GM18868 (cell line): Measurements from ENCODE around the gene CRADD.
A peak's percentile ranks its signal among the peaks of the same experiment; 100 is the strongest.

ENCODE experiments used
- ATAC-seq: cut with Tn5 transposase; IDR thresholded peaks from one replicate; pipeline ENCODE4 v1.9.1; 2021; ENCODE audit warnings: mild to moderate bottlenecking, moderate library complexity; ENCODE audit not compliant: unreplicated experiment

The CRADD gene

GRCh38 chr12:93670104-93670503 is 7.1 kb upstream of the CRADD start:
- no peak for ATAC-seq

GRCh38 chr12:93671044-93671443 is 6.1 kb upstream of the CRADD start:
- ATAC-seq, result no peak

- no peak for ATAC-seq
These were observed 4.1 kb upstream of the CRADD start for GRCh38 chr12:93673084-93673483.

- no peak for ATAC-seq
These were observed 2.8 kb upstream of the CRADD start for GRCh38 chr12:93674386-93674785.

GRCh38 chr12:93676408-93677194 is 574 bp upstream of the CRADD start:
- no peak for ATAC-seq

- no peak for ATAC-seq
These were observed 1.6 kb downstream of the CRADD start for GRCh38 chr12:93678779-93679178.

GRCh38 chr12:93679308-93679925 is 2.2 kb downstream of the CRADD start:
- ATAC-seq, result no peak

GRCh38 chr12:93680006-93680405 is 2.8 kb downstream of the CRADD start:
- ATAC-seq, result no peak

GRCh38 chr12:93682846-93683261 is 5.7 kb downstream of the CRADD start:
- no peak for ATAC-seq

GRCh38 chr12:93683410-93683809 is 6.2 kb downstream of the CRADD start:
- no peak for ATAC-seq

- no peak for ATAC-seq
These were observed 7.5 kb downstream of the CRADD start for GRCh38 chr12:93684716-93685115.

GRCh38 chr12:93686572-93687356 is 9.6 kb downstream of the CRADD start:
- ATAC-seq, result no peak

GRCh38 chr12:93689076-93689834 is 12.1 kb downstream of the CRADD start:
- no peak for ATAC-seq

GRCh38 chr12:93696462-93696861 is 19.3 kb downstream of the CRADD start:
- ATAC-seq, result no peak

GRCh38 chr12:93698307-93699092 is 21.3 kb downstream of the CRADD start:
- ATAC-seq, result peak; percentile 46

- ATAC-seq, result peak; percentile 57
These were observed 22.3 kb downstream of the CRADD start for GRCh38 chr12:93699271-93700145.

GRCh38 chr12:93702707-93703315 is 25.6 kb downstream of the CRADD start:
- ATAC-seq, result no peak

GRCh38 chr12:93704122-93704521 is 26.9 kb downstream of the CRADD start:
- no peak for ATAC-seq

- no peak for ATAC-seq
These were observed 27.4 kb downstream of the CRADD start for GRCh38 chr12:93704625-93705024.
